K562 (cell line): ENCODE measurements around the gene TBX1. TPM values are rescaled to one million over a fixed set of nuclear protein-coding genes. Genes with fewer than 3 reads are reported as not detected.

Experiments
- BMI1 ChIP-seq: fragments of 150-350 bp; IDR thresholded peaks from 2 replicates; pipeline ENCODE4 v1.6.1; 2014; ENCODE audit warnings: low read length
- BRD4 ChIP-seq: fragments of 200-600 bp; sonication (generic); IDR thresholded peaks from 2 replicates; pipeline ENCODE4 v1.6.1; 2017; ENCODE audit warnings: inconsistent platforms
- CBX1 ChIP-seq: sonication (generic); IDR thresholded peaks from 2 replicates; pipeline ENCODE4 v1.6.1; 2016; ENCODE audit warnings: antibody characterized with exemption, low read depth, mild to moderate bottlenecking
- CCAR2 ChIP-seq: fragments of 200-400 bp; formaldehyde crosslinking; IDR thresholded peaks from 2 replicates; pipeline ENCODE4 v1.6.1; 2017; ENCODE audit warnings: mild to moderate bottlenecking, low read depth, low read length
- CREB1 ChIP-seq, 2 experiments: sonication (generic) in 1 of 2; formaldehyde crosslinking in 1 of 2; IDR thresholded peaks; 2 replicates each; pipeline versions ENCODE4 v1.6.1 to v1.8.0; 2012 to 2022; ENCODE audit warnings: inconsistent platforms in 1 of 2, mild to moderate bottlenecking in 1 of 2, missing genetic modification reagents in 1 of 2, moderate library complexity in 1 of 2
- GATA2 ChIP-seq: sonication (generic); formaldehyde crosslinking; IDR thresholded peaks from 2 replicates; pipeline ENCODE4 v1.4.0; 2020; ENCODE audit warnings: mild to moderate bottlenecking, missing genetic modification reagents
- NBN ChIP-seq: fragments of 450-650 bp; IDR thresholded peaks from 2 replicates; pipeline ENCODE4 v1.6.1; 2016; ENCODE audit warnings: low read depth, mild to moderate bottlenecking
- NFATC3 ChIP-seq: fragments of 450-650 bp; IDR thresholded peaks from 2 replicates; pipeline ENCODE4 v1.6.1; 2017; ENCODE audit warnings: mild to moderate bottlenecking
- PATZ1 ChIP-seq: fragments of 250-450 bp; sonication (Bioruptor Pico); IDR thresholded peaks from 2 replicates; pipeline ENCODE4 v1.5.0; 2020; ENCODE audit warnings: mild to moderate bottlenecking, borderline replicate concordance
- POLR2A ChIP-seq: fragments of 450-650 bp; conservative IDR thresholded peaks from 2 replicates; pipeline ENCODE4 v1.6.1; 2016
- PPARD ChIP-seq: fragments of 250-450 bp; sonication (Bioruptor Pico); IDR thresholded peaks from 2 replicates; pipeline ENCODE4 v1.8.0; 2022; ENCODE audit warnings: inconsistent platforms, mild to moderate bottlenecking, moderate library complexity
- RBM17 ChIP-seq: fragments of 200-400 bp; formaldehyde crosslinking; IDR thresholded peaks from 2 replicates; pipeline ENCODE4 v1.6.1; 2017; ENCODE audit warnings: low read depth, mild to moderate bottlenecking, low read length, borderline replicate concordance
- RNF2 ChIP-seq: sonication (generic); IDR thresholded peaks from 2 replicates; pipeline ENCODE4 v1.6.1; 2016
- RUNX1 ChIP-seq: sonication (generic); IDR thresholded peaks from 2 replicates; pipeline ENCODE4 v1.6.1; 2016; ENCODE audit warnings: antibody characterized with exemption, low read depth
- SMARCE1 ChIP-seq: fragments of 450-650 bp; IDR thresholded peaks from 2 replicates; pipeline ENCODE4 v1.7.1; 2016; ENCODE audit warnings: mild to moderate bottlenecking
- SRF ChIP-seq, 2 experiments: fragments of 250-450, 450-650 bp in 1 of 2; sonication (Bioruptor Pico) in 1 of 2; sonication (generic) in 1 of 2; formaldehyde crosslinking; IDR thresholded peaks; 2 replicates each; pipeline versions ENCODE4 v1.5.0 to v1.5.1; 2020 to 2022; ENCODE audit warnings: mild to moderate bottlenecking in 1 of 2, missing genetic modification reagents in 1 of 2
- TBP ChIP-seq: optimal IDR thresholded peaks from 2 replicates; pipeline ENCODE3; 2011; ENCODE audit warnings: low read depth, low read length, improper control_type of control experiment
- TFAP4 ChIP-seq: sonication (generic); formaldehyde crosslinking; IDR thresholded peaks from 2 replicates; pipeline ENCODE4 v1.8.0; 2022; ENCODE audit warnings: missing genetic modification reagents, mild to moderate bottlenecking, moderate library complexity, borderline replicate concordance
- ZFP1 ChIP-seq: fragments of 450-650 bp; formaldehyde crosslinking; IDR thresholded peaks from 2 replicates; pipeline ENCODE4 v1.4.0; 2020; ENCODE audit warnings: mild to moderate bottlenecking, mixed read lengths
- ZFP91 ChIP-seq: sonication (generic); formaldehyde crosslinking; IDR thresholded peaks from 2 replicates; pipeline ENCODE4 v1.8.0; 2022; ENCODE audit warnings: mild to moderate bottlenecking, missing genetic modification reagents
- ZNF217 ChIP-seq: sonication (generic); formaldehyde crosslinking; IDR thresholded peaks from 2 replicates; pipeline ENCODE4 v1.8.0; 2022; ENCODE audit warnings: mild to moderate bottlenecking, missing genetic modification reagents
- ZNF232 ChIP-seq: sonication (generic); formaldehyde crosslinking; IDR thresholded peaks from 2 replicates; pipeline ENCODE4 v1.8.0; 2022; ENCODE audit warnings: mild to moderate bottlenecking, missing genetic modification reagents
- ZNF280A ChIP-seq: fragments of 450-650 bp; IDR thresholded peaks from 2 replicates; pipeline ENCODE4 v1.6.1; 2018; ENCODE audit warnings: mild to moderate bottlenecking, low read depth; ENCODE audit not compliant: partially characterized antibody
- ZNF444 ChIP-seq: fragments of 250-450 bp; sonication (Bioruptor Pico); IDR thresholded peaks from 2 replicates; pipeline ENCODE4 v1.4.0; 2020; ENCODE audit warnings: mild to moderate bottlenecking, moderate library complexity
- polyA plus RNA-seq, 8 experiments: library from polyadenylated mRNA; depleted of rRNA in 4 of 8; stranded (reverse) in 5 of 8; unstranded in 3 of 8; fragments of >200 nt; fragmentation: Nextera tagmentation in 2 of 8; fragmentation: Illumina TruSeq in 1 of 8; extraction: Ambion mirVana in 2 of 8; extraction: Trizol in 1 of 8; gene quantifications; 2 replicates each; pipeline versions ENCODE4 v1.2.1 to v1.2.3, GENCODE V29; 2011 to 2014; ENCODE audit warnings: inconsistent platforms in 1 of 8, missing spikeins in 1 of 8
- total RNA-seq, 7 experiments: library from RNA; depleted of rRNA in 6 of 7; stranded (reverse); fragments of >200 nt in 6 of 7; fragmentation: Illumina TruSeq in 2 of 7; extraction: Trizol in 2 of 7; gene quantifications; 2 replicates each; pipeline versions ENCODE4 v1.2.1 to v1.2.3, GENCODE V29; 2011 to 2021; ENCODE audit warnings: low replicate concordance in 1 of 7

Gene TBX1
- total and polyA plus RNA-seq, 9 of the 15 experiments (the other 6 are each of a cell fraction or from before 2014, with no cell fraction given): 0.07 to 35.0 (median 3.9) TPM

GRCh38 chr22:19761725-19762567, 1.4 kb downstream of the TBX1 start (continued):
- TF ChIP-seq PATZ1 (CRISPR knock-in tag) (no peak), RNF2 (0 out of 2 replicates have a peak, but pooled peaks have one; percentile 31), TBP (peak; percentile 24), ZNF217 (CRISPR knock-in tag) (no peak), TFAP4 (CRISPR knock-in tag) (no peak), ZNF232 (CRISPR knock-in tag) (no peak), NFATC3 (no peak), RUNX1 (peak; percentile 65; the same call in 1 of the 2 replicates), BRD4 (0 out of 2 replicates have a peak, but pooled peaks have one; percentile 34), PPARD (no peak), BMI1 (no peak), GATA2 (CRISPR knock-in tag) (no peak), CCAR2 (no peak), SMARCE1 (no peak), SRF (CRISPR knock-in tag; IDR thresholded peaks at IDR 0.05) (0 out of 4 replicates have a peak, but pooled peaks of 1 of the 2 experiments have one; percentile 53), RBM17 (no peak), CREB1 (IDR thresholded peaks at IDR 0.05) (no peak), CREB1 (CRISPR knock-in tag; IDR thresholded peaks at IDR 0.05) (no peak), ZFP91 (CRISPR knock-in tag) (no peak), NBN (no peak), ZNF444 (CRISPR knock-in tag) (no peak), ZNF280A (no peak), ZFP1 (CRISPR knock-in tag) (no peak), POLR2A (no peak), CBX1 (no peak)
